ENCODE results near the gene TMC3. TPM values are rescaled to one million over a fixed set of nuclear protein-coding genes. Genes with fewer than 3 reads are reported as not detected.

TMC3 gene
- total RNA-seq, 2 experiments from 2014 or later: not detected

GRCh38 chr15:81363276-81363675 is 10.7 kb downstream of the TMC3 start:
- no peak overlapping the region for H3K27ac ChIP-seq (ENCODE audit: low read depth in 1 of 2, low read length in 2 of 2)
- DNase-seq (no peak), ATAC-seq (ENCODE audit: poor library complexity) (no peak)
- Mint-ChIP-seq H3K4me3 (no peak overlapping the region), H3K4me1 (ENCODE audit: low read depth) (no peaks in the 10 kb centered on the region), H3K36me3 (ENCODE audit: low read depth) (no peaks in the 10 kb centered on the region), H3K27me3 (no peaks in the 10 kb centered on the region), H3K9me3 (no peaks in the 10 kb centered on the region), H3K27ac (no peak overlapping the region)
- no peak overlapping the region for H3K4me3 ChIP-seq (ENCODE audit: low read length)
- no peaks in the 10 kb centered on the region for H3K4me1 ChIP-seq (ENCODE audit: insufficient read depth, low read length)
- intact Hi-C loops (cut with DNase I, micrococcal nuclease): no loop called here
- ChIA-PET CTCF (no interaction called here), POLR2A (no interaction called here)
- TF ChIP-seq, protein P1, sequence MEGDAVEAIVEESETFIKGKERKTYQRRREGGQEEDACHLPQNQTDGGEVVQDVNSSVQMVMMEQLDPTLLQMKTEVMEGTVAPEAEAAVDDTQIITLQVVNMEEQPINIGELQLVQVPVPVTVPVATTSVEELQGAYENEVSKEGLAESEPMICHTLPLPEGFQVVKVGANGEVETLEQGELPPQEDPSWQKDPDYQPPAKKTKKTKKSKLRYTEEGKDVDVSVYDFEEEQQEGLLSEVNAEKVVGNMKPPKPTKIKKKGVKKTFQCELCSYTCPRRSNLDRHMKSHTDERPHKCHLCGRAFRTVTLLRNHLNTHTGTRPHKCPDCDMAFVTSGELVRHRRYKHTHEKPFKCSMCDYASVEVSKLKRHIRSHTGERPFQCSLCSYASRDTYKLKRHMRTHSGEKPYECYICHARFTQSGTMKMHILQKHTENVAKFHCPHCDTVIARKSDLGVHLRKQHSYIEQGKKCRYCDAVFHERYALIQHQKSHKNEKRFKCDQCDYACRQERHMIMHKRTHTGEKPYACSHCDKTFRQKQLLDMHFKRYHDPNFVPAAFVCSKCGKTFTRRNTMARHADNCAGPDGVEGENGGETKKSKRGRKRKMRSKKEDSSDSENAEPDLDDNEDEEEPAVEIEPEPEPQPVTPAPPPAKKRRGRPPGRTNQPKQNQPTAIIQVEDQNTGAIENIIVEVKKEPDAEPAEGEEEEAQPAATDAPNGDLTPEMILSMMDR (IDR thresholded peaks at IDR 0.05): no peak
- no peaks in the 10 kb centered on the region for H3K36me3 ChIP-seq (ENCODE audit: insufficient read depth, low read length)
- H3K27me3 ChIP-seq (ENCODE audit: control insufficient read depth in 1 of 2, insufficient read depth in 2 of 2, low read length in 2 of 2): no peaks in the 10 kb centered on the region
- no peaks in the 10 kb centered on the region for H3K9me3 ChIP-seq (ENCODE audit: control insufficient read depth in 1 of 2, insufficient read depth in 1 of 2, low read length in 2 of 2)

DNA sequence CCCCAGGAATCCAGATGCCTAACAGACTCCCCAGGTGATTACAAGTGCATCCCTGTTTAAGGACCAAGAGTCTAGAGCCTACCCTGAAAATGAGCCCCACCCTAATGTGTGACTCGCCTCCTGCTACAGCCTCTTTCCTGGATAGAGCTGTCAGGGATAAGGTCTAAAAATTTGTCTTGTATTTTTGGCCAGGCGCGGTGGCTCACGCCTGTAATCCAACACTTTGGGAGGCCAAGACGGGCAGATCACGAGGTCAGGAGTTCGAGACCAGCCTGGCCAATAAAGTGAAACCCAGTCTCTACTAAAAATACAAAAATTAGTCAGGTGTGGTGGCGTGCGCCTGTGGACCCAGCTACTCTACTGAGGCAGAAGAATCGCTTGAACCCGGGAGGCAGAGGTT is 11.2 kb downstream of the TMC3 start:
- H3K4me1 Mint-ChIP-seq (ENCODE audit: low read depth): no peaks in the 10 kb centered on the region
- H3K4me1 ChIP-seq (ENCODE audit: insufficient read depth, low read length): no peaks in the 10 kb centered on the region
- CTCF ChIA-PET: no interaction called here
- H3K9me3 ChIP-seq (ENCODE audit: control insufficient read depth in 1 of 2, insufficient read depth in 1 of 2, low read length in 2 of 2): no peaks in the 10 kb centered on the region
- ATAC-seq (ENCODE audit: poor library complexity) (no peak), DNase-seq (no peak)
- no peak overlapping the region for H3K27ac Mint-ChIP-seq
- H3K9me3 Mint-ChIP-seq: no peaks in the 10 kb centered on the region
- H3K27ac ChIP-seq (ENCODE audit: low read depth in 1 of 2, low read length in 2 of 2): no peak overlapping the region
- no peaks in the 10 kb centered on the region for H3K27me3 Mint-ChIP-seq
- H3K36me3 ChIP-seq (ENCODE audit: insufficient read depth, low read length): no peaks in the 10 kb centered on the region
- H3K36me3 Mint-ChIP-seq (ENCODE audit: low read depth): no peaks in the 10 kb centered on the region
- TF ChIP-seq, protein P1 (IDR thresholded peaks at IDR 0.05): no peak
- POLR2A ChIA-PET: no interaction called here
- H3K4me3 ChIP-seq (ENCODE audit: low read length): no peak overlapping the region
- H3K27me3 ChIP-seq (ENCODE audit: control insufficient read depth in 1 of 2, insufficient read depth in 2 of 2, low read length in 2 of 2): no peaks in the 10 kb centered on the region
- intact Hi-C loops (cut with DNase I, micrococcal nuclease): no loop called here
- no peak overlapping the region for H3K4me3 Mint-ChIP-seq

- H3K36me3 Mint-ChIP-seq (ENCODE audit: low read depth): no peaks in the 10 kb centered on the region
- ChIA-PET CTCF (no interaction called here), POLR2A (no interaction called here)
- ATAC-seq (ENCODE audit: poor library complexity) (no peak), DNase-seq (no peak)
- Histone ChIP-seq H3K4me3 (ENCODE audit: low read length) (no peak overlapping the region), H3K9me3 (ENCODE audit: control insufficient read depth in 1 of 2, insufficient read depth in 1 of 2, low read length in 2 of 2) (no peaks in the 10 kb centered on the region), H3K36me3 (ENCODE audit: insufficient read depth, low read length) (no peaks in the 10 kb centered on the region), H3K27ac (ENCODE audit: low read depth in 1 of 2, low read length in 2 of 2) (no peak overlapping the region), H3K4me1 (ENCODE audit: insufficient read depth, low read length) (no peaks in the 10 kb centered on the region), H3K27me3 (ENCODE audit: control insufficient read depth in 1 of 2, insufficient read depth in 2 of 2, low read length in 2 of 2) (no peaks in the 10 kb centered on the region)
- H3K27me3 Mint-ChIP-seq: no peaks in the 10 kb centered on the region
- H3K4me3 Mint-ChIP-seq: no peak overlapping the region
- H3K9me3 Mint-ChIP-seq: no peaks in the 10 kb centered on the region
- no peak overlapping the region for H3K27ac Mint-ChIP-seq
- TF ChIP-seq, protein P1 (IDR thresholded peaks at IDR 0.05): no peak
- no peaks in the 10 kb centered on the region for H3K4me1 Mint-ChIP-seq (ENCODE audit: low read depth)
- intact Hi-C loops (cut with DNase I, micrococcal nuclease): no loop called here
Observed at GRCh38 chr15:81361891-81362290, 12.1 kb downstream of the TMC3 start.

Measured in CD4-positive, alpha-beta T cell (primary cell).